Measurements from ENCODE around the gene CEP72.
"Not testable (repeated sequence)": the region's sequence is repeated elsewhere in the genome, so short reads cannot be mapped to it uniquely, and the experiment has no call there.

DNA sequence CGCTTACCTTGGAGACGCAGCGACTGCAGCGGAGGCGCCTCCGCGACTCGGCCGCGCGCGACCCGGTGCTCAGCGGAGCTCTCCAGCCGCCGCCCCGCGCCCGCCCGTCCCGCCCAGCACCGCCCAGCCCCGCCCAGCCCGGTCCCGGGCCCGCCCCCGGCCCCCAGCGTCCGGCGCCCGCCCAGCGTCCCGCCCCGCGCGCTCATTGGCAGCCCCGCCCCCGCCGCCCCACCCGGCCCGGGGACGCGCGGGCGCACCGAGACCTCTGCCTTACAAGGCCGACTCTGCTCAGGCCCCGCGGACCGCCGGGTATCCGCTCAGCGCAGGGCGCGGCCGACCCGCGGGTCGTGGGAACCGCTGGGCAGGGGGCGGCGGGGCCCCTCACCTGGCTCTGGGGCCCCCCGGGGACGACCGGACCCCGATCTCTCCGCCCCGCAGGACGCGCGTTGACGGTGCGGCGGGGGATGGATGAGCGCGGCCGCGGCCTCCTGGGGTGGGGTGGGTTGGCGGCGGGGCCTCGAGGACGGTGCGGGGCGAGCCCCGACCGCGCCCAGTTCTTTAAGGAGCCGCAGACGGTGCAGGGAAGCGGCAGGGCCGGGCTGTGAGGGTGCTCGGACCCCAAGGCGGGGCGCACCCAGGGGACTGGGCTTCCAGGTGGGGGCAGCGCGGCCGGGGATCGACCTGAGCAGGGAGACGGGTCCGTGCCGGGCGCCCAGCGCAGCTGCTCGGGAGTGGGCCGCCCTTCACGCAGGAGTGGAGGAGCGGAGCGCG is 81.3 kb downstream of the CEP72 start, which contains the start of gene TPPP:
- TF ChIP-seq YY1 (IDR thresholded peaks at IDR 0.05); TAF1 (conservative IDR thresholded peaks at IDR 0.05); EGR1 (IDR thresholded peaks at IDR 0.05; ENCODE audit: low read depth in 2 of 2); GABPA (IDR thresholded peaks at IDR 0.05 in 1 of 2, conservative IDR thresholded peaks at IDR 0.05 in 1 of 2); RXRA (IDR thresholded peaks at IDR 0.05); REST (IDR thresholded peaks at IDR 0.05); RAD21 (IDR thresholded peaks at IDR 0.05): not testable (repeated sequence)
- TF ChIP-seq, protein P1, sequence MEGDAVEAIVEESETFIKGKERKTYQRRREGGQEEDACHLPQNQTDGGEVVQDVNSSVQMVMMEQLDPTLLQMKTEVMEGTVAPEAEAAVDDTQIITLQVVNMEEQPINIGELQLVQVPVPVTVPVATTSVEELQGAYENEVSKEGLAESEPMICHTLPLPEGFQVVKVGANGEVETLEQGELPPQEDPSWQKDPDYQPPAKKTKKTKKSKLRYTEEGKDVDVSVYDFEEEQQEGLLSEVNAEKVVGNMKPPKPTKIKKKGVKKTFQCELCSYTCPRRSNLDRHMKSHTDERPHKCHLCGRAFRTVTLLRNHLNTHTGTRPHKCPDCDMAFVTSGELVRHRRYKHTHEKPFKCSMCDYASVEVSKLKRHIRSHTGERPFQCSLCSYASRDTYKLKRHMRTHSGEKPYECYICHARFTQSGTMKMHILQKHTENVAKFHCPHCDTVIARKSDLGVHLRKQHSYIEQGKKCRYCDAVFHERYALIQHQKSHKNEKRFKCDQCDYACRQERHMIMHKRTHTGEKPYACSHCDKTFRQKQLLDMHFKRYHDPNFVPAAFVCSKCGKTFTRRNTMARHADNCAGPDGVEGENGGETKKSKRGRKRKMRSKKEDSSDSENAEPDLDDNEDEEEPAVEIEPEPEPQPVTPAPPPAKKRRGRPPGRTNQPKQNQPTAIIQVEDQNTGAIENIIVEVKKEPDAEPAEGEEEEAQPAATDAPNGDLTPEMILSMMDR (IDR thresholded peaks at IDR 0.05; ENCODE audit: low read depth, low read length, missing input control), result not testable (repeated sequence)
